IPS-15b (cell line): ENCODE results near the gene CAMK4.
"Not testable (repeated sequence)": the region's sequence is repeated elsewhere in the genome, so short reads cannot be mapped to it uniquely, and the experiment has no call there.

ENCODE experiments used
- H3K27me3 ChIP-seq: one replicate; pipeline ENCODE4 v1.6.1; 2013; ENCODE audit warnings: low read length; ENCODE audit not compliant: control insufficient read depth, insufficient read depth
- H3K36me3 ChIP-seq: one replicate; pipeline ENCODE4 v1.6.1; 2013; ENCODE audit warnings: low read length; ENCODE audit not compliant: control insufficient read depth, insufficient read depth
- H3K4me1 ChIP-seq: one replicate; pipeline ENCODE4 v1.6.1; 2013; ENCODE audit warnings: mild to moderate bottlenecking, low read length; ENCODE audit not compliant: control insufficient read depth, insufficient read depth
- H3K4me3 ChIP-seq: one replicate; pipeline ENCODE4 v1.5.1; 2013; ENCODE audit warnings: low read depth, low read length
- H3K9ac ChIP-seq: one replicate; pipeline ENCODE4 v1.6.1; 2013; ENCODE audit warnings: low read depth, mild to moderate bottlenecking, low read length
- H3K9me3 ChIP-seq: one replicate; pipeline ENCODE4 v1.6.1; 2013; ENCODE audit warnings: mild to moderate bottlenecking, low read length; ENCODE audit not compliant: control insufficient read depth, insufficient read depth

CAMK4 gene

DNA sequence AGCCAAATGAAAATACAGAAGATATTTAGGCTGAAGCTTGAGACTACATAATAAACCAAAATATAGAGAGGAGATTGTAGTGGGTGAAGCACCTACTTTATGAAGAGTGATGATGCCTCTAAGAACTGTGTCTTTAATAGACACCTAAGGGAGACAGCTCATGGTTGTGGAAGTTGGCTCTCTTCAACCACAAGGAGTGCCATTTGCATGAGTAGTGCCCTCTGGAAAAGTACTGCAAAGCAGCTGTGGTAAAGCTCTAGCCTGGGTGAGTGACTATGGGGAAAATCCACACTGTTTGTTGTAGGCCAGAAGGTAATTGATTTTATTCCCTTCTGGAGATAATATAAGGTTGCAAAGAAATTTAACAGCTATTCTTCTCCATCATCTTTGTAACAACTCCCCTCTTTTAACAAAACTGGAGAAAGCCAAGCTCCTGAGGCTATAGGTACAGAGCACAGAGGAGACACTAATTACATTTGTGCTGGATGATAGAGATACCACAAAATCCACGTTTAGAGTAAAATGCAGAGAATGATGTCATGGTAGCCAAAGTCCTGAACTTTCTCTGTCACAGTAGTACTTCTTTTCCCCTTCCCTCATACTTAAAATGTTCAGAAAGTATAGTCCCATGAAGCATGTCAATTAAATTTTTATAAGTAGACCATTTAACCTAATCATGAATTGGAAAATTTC, 165.4 kb downstream of the CAMK4 start:
- Histone ChIP-seq H3K9ac (no peak overlapping the region), H3K36me3 (no peaks in the 10 kb centered on the region), H3K9me3 (no peaks in the 10 kb centered on the region), H3K4me1 (no peaks in the 10 kb centered on the region), H3K4me3 (no peak overlapping the region), H3K27me3 (no peaks in the 10 kb centered on the region)

DNA sequence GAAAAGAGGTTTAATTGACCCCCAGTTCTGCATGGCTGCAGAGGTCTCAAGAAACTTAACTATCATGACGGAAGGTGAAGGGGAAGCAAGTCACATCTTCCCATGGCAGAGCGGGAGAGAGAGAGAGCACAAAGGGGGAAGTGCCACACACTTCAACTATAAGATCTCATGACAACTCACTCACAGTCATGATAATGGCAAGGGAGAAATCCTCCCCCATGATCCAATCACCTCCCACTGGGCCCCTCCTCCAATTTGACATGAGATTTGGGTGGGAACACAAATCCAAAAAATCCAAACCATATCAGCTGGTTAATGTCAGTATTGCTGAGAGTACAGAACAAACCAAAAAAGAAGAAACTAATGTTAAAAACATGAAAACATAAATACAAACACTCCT, 168.0 kb downstream of the CAMK4 start:
- Histone ChIP-seq H3K36me3 (no peaks in the 10 kb centered on the region), H3K4me3 (no peak overlapping the region)

DNA sequence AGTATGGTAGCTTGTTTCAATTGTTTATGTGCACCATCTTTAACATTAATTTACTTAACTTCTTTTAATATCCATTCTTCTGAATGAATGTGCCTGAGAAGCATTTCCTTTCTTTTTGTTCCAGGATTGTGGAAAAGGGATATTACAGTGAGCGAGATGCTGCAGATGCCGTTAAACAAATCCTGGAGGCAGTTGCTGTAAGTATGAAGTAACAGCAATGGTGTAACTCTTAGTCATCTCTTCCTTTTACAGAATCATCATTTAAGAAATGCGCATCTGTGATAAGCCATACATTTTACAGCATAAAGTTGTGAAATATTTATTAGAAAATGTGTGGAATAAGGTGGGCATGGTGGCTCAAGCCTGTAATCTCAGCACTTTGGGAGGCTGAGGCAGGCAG, 170.4 kb downstream of the CAMK4 start:
- Histone ChIP-seq H3K9me3 (no peaks in the 10 kb centered on the region), H3K9ac (no peak overlapping the region)

More for the DNA sequence above, 168.0 kb downstream of the CAMK4 start:
- Histone ChIP-seq H3K9me3 (no peaks in the 10 kb centered on the region), H3K4me1 (no peaks in the 10 kb centered on the region), H3K9ac (no peak overlapping the region), H3K27me3 (no peaks in the 10 kb centered on the region)

DNA sequence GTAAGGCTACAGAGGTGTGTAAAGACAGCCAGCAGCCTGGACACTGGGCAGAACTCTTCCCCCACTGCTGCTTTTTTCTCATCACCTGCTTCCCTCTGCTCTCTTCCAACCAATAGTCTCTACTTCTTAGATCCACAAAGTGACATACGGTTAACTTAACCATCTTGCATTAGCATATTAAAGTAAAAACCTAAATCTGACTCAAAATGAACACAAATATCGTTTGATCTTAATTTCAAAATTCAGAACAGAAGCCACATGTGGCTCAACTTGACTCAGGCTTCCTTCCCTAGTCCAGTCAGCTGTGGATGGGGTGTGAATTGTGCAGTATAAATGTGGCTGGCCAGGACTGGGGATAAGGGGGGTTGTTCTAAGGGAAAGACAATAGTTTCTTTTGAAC, 173.8 kb downstream of the CAMK4 start:
- Histone ChIP-seq H3K4me3 (no peak overlapping the region), H3K36me3 (no peaks in the 10 kb centered on the region), H3K27me3 (no peaks in the 10 kb centered on the region), H3K9me3 (no peaks in the 10 kb centered on the region), H3K9ac (no peak overlapping the region), H3K4me1 (no peaks in the 10 kb centered on the region)

More for the DNA sequence above, 170.4 kb downstream of the CAMK4 start:
- H3K36me3 ChIP-seq = no peaks in the 10 kb centered on the region
- H3K27me3 ChIP-seq = no peaks in the 10 kb centered on the region
- no peaks in the 10 kb centered on the region for H3K4me1 ChIP-seq
- H3K4me3 ChIP-seq = no peak overlapping the region

DNA sequence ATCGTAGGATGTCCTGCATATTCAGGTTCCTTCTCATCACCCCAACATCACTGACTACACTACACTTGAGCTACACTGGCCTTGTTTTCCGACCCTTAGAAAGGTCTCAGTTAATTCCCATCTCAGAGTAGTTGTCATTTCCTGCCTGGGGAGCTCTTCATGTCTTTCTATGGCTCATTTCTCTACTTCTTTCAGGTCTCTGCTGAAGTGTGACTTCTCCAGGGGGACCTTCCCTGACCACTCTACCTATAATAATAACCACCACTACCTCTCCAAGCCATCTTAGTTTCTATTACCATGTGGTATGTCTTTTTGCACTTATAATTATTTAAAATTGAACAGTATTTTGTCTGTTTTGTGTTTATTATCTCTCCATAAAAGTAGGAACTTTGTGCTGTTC, 174.9 kb downstream of the CAMK4 start:
- Histone ChIP-seq H3K36me3 (no peaks in the 10 kb centered on the region), H3K4me3 (no peak overlapping the region), H3K9me3 (no peaks in the 10 kb centered on the region), H3K9ac (no peak overlapping the region), H3K27me3 (no peaks in the 10 kb centered on the region), H3K4me1 (no peaks in the 10 kb centered on the region)

DNA sequence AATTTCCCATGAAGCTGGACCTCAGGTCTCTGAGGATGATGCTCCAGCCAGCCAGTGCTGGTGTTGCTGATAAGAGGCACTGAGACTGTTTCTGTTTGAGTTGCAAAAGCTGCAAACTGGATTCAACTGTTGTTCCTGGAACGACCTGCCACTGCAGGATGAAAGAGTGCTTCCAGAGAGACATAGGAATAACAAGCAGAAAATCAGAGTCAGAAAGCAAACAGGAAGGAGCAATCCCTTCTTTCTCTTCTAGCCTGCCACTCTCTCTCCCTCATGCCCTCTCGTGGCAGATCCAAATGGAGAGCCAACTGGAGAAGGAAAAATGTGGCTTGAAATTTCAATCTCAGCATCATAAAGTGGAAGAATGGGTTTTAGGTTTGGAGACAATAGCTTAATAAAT, 177.7 kb downstream of the CAMK4 start:
- Histone ChIP-seq H3K4me1 (no peaks in the 10 kb centered on the region), H3K4me3 (no peak overlapping the region), H3K27me3 (no peaks in the 10 kb centered on the region), H3K9me3 (no peaks in the 10 kb centered on the region), H3K9ac (no peak overlapping the region), H3K36me3 (no peaks in the 10 kb centered on the region)

DNA sequence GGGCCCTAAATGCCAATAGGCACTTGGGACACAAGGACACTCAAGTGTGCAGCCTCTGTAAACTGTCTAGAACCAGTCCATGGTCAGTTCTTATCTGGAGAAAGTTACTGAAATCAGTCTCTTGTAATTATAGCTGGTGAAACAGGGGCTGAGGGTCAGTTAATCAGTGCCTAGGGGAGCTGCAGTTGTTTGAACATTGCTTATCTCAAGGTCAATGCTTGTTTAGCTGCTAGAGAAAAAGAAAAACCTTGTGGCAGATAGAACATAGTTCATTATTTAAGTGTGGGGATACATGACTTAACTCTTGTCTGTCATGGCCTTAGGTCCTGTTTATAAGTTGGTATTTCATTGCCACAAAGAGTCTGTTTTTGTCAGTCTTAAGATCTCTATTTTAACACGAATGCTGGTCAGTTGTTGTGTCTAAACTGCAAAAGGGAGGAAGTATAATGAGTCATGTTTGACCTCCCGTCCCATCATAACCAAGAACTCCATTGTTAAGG, 180.1 kb downstream of the CAMK4 start:
- Histone ChIP-seq H3K9ac (no peak overlapping the region), H3K27me3 (no peaks in the 10 kb centered on the region), H3K9me3 (no peaks in the 10 kb centered on the region), H3K4me1 (no peaks in the 10 kb centered on the region), H3K4me3 (no peak overlapping the region), H3K36me3 (no peaks in the 10 kb centered on the region)

DNA sequence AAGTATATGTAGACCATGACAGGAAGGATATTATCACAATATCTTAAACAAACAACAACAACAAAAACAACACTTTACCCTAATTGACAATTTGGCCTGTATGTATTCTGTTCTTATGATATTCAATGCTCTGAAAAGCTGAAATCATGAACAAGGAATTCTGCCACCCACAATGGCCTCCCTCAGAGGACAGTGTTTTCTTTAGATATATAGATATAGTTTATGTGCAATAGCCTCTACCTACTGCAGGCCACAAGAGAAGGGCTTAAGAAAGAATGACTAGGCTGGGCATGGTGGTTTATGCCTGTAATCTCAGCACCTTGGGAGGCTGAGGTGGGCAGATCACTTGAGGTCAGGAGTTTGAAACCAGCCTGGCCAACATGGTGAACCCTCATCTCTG, 183.4 kb downstream of the CAMK4 start:
- no peak overlapping the region for H3K9ac ChIP-seq
- H3K4me3 ChIP-seq = no peak overlapping the region
- no peaks in the 10 kb centered on the region for H3K4me1 ChIP-seq

DNA sequence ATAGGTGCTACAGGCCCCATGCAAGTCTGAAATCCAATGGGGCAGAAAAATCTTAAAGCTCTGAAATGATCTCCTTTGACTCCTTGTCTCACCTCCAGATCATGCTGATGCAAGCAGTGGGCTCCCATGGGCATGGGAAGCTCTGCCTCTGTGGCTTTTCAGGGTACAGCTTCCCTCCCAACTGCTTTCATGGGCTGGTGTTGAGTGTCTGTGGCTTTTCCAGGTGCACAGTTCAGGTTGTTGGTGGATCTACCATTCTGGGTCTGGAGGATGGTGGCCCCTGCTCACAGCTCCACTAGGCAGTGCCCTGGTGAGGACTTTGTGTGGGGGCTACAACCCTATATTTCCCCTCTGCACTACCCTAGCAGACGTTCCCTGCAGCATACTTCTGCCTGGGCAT, 184.6 kb downstream of the CAMK4 start:
- Histone ChIP-seq H3K9me3 (no peaks in the 10 kb centered on the region), H3K27me3 (no peaks in the 10 kb centered on the region), H3K9ac (no peak overlapping the region), H3K4me3 (no peak overlapping the region), H3K36me3 (no peaks in the 10 kb centered on the region), H3K4me1 (no peaks in the 10 kb centered on the region)

More for the DNA sequence above, 183.4 kb downstream of the CAMK4 start:
- no peaks in the 10 kb centered on the region for H3K9me3 ChIP-seq
- H3K36me3 ChIP-seq = no peaks in the 10 kb centered on the region
- H3K27me3 ChIP-seq = no peaks in the 10 kb centered on the region

DNA sequence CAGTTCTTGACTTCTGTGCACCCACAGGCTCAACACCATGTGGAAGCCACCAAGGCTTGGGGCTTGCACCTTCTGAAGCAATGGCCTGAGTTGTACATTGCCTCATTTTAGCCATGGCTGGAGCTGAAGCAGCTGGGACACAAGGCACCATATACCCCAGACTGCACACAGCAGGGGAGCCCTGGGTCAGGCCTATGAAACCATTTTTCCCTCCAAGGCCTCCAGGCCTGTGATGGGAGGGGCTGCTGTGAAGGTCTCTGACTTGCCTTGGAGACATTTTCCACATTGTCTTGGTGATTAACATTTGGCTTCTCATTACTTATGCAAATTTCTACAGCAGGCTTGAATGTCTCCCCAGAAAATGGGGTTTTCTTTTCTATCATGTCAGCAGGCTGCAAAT, 185.1 kb downstream of the CAMK4 start:
- not testable (repeated sequence) for H3K9me3 ChIP-seq

DNA sequence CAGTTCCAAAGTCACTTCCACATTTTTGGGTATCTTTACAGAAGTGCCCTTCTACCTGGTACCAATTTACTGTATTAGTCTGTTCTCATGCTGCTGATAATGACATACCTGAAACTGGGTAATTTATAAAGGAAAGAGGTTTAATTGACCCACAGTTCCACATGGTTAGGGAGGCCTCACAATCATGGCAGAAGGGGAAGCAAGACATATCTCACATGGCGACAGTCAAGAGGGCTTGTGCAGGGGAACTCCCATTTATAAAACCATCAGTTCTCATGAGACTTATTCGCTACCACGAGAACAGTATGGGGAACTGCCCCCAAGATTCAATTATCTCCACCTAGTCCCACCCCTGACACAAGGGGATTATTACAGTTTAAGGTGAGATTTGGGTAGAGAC, 185.9 kb downstream of the CAMK4 start:
- H3K36me3 ChIP-seq, H3K27me3 ChIP-seq, H3K9me3 ChIP-seq, H3K9ac ChIP-seq, H3K4me1 ChIP-seq, H3K4me3 ChIP-seq: not testable (repeated sequence)

More for the DNA sequence above, 185.1 kb downstream of the CAMK4 start:
- not testable (repeated sequence) for H3K4me1 ChIP-seq, H3K4me3 ChIP-seq, H3K9ac ChIP-seq, H3K36me3 ChIP-seq, H3K27me3 ChIP-seq

DNA sequence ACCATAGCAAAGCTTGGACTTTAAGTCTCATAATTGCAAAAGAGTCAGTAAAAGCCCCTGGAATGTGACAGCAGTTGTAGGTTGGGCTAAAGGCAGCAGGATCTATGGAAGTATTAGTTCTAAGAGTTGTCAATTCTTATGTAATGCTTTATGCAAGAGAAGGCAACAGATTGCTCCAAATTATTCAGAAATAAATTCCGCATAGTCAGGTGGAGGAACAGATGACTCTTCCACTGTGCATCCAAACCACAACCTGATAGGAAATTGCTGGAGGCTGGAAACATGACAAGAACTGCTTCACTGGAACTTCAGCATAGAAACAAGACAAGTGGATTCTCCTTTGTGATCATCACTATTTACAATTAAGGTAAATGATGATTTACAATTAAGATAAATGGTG, 187.1 kb downstream of the CAMK4 start:
- Histone ChIP-seq H3K36me3 (no peaks in the 10 kb centered on the region), H3K4me3 (no peak overlapping the region), H3K27me3 (no peaks in the 10 kb centered on the region), H3K9ac (no peak overlapping the region), H3K4me1 (no peaks in the 10 kb centered on the region), H3K9me3 (no peaks in the 10 kb centered on the region)
